Measurements from ENCODE around the gene HMG20B. TPM values are rescaled to one million over a fixed set of nuclear protein-coding genes. Genes with fewer than 3 reads are reported as not detected.
"Not testable (repeated sequence)": the region's sequence is repeated elsewhere in the genome, so short reads cannot be mapped to it uniquely, and the experiment has no call there.

HMG20B gene
- total RNA-seq, 4 donors from 2014 or later = 93.3 to 160 (median 105) TPM

- H3K36me3 ChIP-seq = peaks cover 46 to 47% of the 10 kb centered on the region in 2 donors
- H3K4me1 ChIP-seq = no peaks in the 10 kb centered on the region
- H3K4me3 ChIP-seq (replicated peaks in 1 of 3) = no peak overlapping the region
- H3K27ac ChIP-seq = no peak overlapping the region
- no peaks in the 10 kb centered on the region for H3K9me3 ChIP-seq
- TF ChIP-seq, protein P1, sequence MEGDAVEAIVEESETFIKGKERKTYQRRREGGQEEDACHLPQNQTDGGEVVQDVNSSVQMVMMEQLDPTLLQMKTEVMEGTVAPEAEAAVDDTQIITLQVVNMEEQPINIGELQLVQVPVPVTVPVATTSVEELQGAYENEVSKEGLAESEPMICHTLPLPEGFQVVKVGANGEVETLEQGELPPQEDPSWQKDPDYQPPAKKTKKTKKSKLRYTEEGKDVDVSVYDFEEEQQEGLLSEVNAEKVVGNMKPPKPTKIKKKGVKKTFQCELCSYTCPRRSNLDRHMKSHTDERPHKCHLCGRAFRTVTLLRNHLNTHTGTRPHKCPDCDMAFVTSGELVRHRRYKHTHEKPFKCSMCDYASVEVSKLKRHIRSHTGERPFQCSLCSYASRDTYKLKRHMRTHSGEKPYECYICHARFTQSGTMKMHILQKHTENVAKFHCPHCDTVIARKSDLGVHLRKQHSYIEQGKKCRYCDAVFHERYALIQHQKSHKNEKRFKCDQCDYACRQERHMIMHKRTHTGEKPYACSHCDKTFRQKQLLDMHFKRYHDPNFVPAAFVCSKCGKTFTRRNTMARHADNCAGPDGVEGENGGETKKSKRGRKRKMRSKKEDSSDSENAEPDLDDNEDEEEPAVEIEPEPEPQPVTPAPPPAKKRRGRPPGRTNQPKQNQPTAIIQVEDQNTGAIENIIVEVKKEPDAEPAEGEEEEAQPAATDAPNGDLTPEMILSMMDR (IDR thresholded peaks at IDR 0.05) = no peak
- TF ChIP-seq POLR2A (IDR thresholded peaks at IDR 0.05) = no peak
- no peaks in the 10 kb centered on the region for H3K27me3 ChIP-seq
- 95% methylated on average over 11 to 18 of the region's 28 CpGs for WGBS, 2 donors
- no peak for DNase-seq
- intact Hi-C loops (cut with DNase I) = no loop called here
Measured at GRCh38 chr19:3526507-3527237, 46.1 kb upstream of the HMG20B start.

DNA sequence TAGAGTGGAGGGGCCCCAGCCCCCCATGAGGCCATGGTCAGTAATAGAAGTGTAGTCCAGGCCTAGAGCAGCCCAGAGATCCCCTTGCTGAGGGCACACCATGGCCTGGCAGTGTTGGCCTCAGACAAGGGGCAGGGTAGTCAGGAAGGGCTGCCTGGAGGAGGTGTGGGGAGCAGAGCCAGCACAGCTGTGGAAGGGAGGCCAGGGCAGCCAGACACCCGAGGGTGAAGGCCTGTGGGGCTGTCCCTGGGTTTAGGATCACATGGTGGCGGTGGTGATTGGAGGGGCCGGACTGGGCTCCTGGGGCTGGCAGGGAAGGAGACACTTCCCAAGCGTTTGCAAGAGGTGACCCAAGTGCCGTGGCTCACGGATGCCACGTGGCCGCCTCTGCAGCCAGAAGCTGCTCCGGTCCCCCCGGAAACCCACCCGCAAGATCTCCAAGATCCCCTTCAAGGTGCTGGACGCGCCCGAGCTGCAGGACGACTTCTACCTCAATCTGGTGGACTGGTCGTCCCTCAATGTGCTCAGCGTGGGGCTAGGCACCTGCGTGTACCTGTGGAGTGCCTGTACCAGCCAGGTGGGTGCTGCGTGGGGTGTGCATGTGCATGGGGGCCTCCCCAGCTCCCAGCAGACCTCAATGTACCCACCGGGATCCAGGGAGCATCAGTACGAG, 45.4 kb upstream of the HMG20B start:
- Histone ChIP-seq H3K9me3 (no peaks in the 10 kb centered on the region), H3K27me3 (no peaks in the 10 kb centered on the region), H3K4me1 (no peaks in the 10 kb centered on the region), H3K36me3 (peaks cover 53 to 54% of the 10 kb centered on the region in 2 donors), H3K4me3 (replicated peaks in 1 of 3) (no peak overlapping the region), H3K27ac (no peak overlapping the region)
- DNase-seq = no peak
- intact Hi-C loops (cut with DNase I) = no loop called here
- TF ChIP-seq, protein P1 (IDR thresholded peaks at IDR 0.05) = no peak
- TF ChIP-seq POLR2A (IDR thresholded peaks at IDR 0.05) = no peak
- WGBS, 2 donors = 90 to 95% methylated on average over 4 to 20 of the region's 21 CpGs

- no peaks in the 10 kb centered on the region for H3K9me3 ChIP-seq
- WGBS, 2 donors = 96 to 98% methylated on average over 8 to 11 of the region's 14 CpGs
- no peaks in the 10 kb centered on the region for H3K4me1 ChIP-seq
- no peak for DNase-seq
- peaks cover 56 to 60% of the 10 kb centered on the region in 2 donors for H3K36me3 ChIP-seq
- no peak overlapping the region for H3K4me3 ChIP-seq (replicated peaks in 1 of 3)
- no peak overlapping the region for H3K27ac ChIP-seq
- TF ChIP-seq POLR2A (IDR thresholded peaks at IDR 0.05) = no peak
- TF ChIP-seq, protein P1 (IDR thresholded peaks at IDR 0.05) = no peak
- intact Hi-C loops (cut with DNase I) = no loop called here
- H3K27me3 ChIP-seq = no peaks in the 10 kb centered on the region
Measured at GRCh38 chr19:3528080-3528479, 44.7 kb upstream of the HMG20B start.

GRCh38 chr19:3528539-3529211, 44.1 kb upstream of the HMG20B start:
- TF ChIP-seq, protein P1 (IDR thresholded peaks at IDR 0.05) = no peak
- TF ChIP-seq POLR2A (IDR thresholded peaks at IDR 0.05) = no peak
- intact Hi-C loops (cut with DNase I) = no loop called here
- Histone ChIP-seq H3K4me1 (no peaks in the 10 kb centered on the region), H3K27ac (no peak overlapping the region), H3K4me3 (replicated peaks in 1 of 3) (no peak overlapping the region), H3K9me3 (no peaks in the 10 kb centered on the region), H3K36me3 (peaks cover 56 to 62% of the 10 kb centered on the region in 2 donors), H3K27me3 (no peaks in the 10 kb centered on the region)
- WGBS, 2 donors = 95 to 96% methylated on average over 20 of the region's 20 CpGs
- no peak for DNase-seq

- intact Hi-C loops (cut with DNase I); H3K4me1 ChIP-seq; H3K27ac ChIP-seq; H3K27me3 ChIP-seq; DNase-seq; H3K4me3 ChIP-seq (replicated peaks in 1 of 3); H3K9me3 ChIP-seq: not testable (repeated sequence)
- H3K36me3 ChIP-seq = peaks cover 54 to 65% of the 10 kb centered on the region in 2 donors
- WGBS, 2 donors = 89 to 94% methylated on average over 7 of the region's 7 CpGs
Measured at GRCh38 chr19:3529299-3529698, 43.4 kb upstream of the HMG20B start.
